ENCODE measurements around the gene NFAM1.
A peak's percentile ranks its signal among the peaks of the same experiment; 100 is the strongest.

The NFAM1 gene

GRCh38 chr22:42361523-42361922 is 70.7 kb downstream of the NFAM1 start:
- no peak for DNase-seq (ENCODE audit: low spot score)
- no peak for FAIRE-seq

GRCh38 chr22:42360348-42360747 is 71.9 kb downstream of the NFAM1 start:
- FAIRE-seq (no peak), DNase-seq (ENCODE audit: low spot score) (no peak)

GRCh38 chr22:42358643-42359558 is 73.3 kb downstream of the NFAM1 start:
- DNase-seq (ENCODE audit: low spot score), result no peak
- FAIRE-seq, result peak; percentile 23

GRCh38 chr22:42357634-42358296 is 74.4 kb downstream of the NFAM1 start:
- FAIRE-seq, result no peak
- DNase-seq (ENCODE audit: low spot score), result no peak

GRCh38 chr22:42357221-42357620 is 75.0 kb downstream of the NFAM1 start:
- DNase-seq (ENCODE audit: low spot score), result no peak

GRCh38 chr22:42356533-42356932 is 75.7 kb downstream of the NFAM1 start:
- no peak for FAIRE-seq
- DNase-seq (ENCODE audit: low spot score), result no peak

More at GRCh38 chr22:42357221-42357620, 75.0 kb downstream of the NFAM1 start:
- no peak for FAIRE-seq

GRCh38 chr22:42353883-42354727 is 78.1 kb downstream of the NFAM1 start:
- FAIRE-seq (no peak), DNase-seq (ENCODE audit: low spot score) (no peak)

GRCh38 chr22:42350373-42350772 is 81.8 kb downstream of the NFAM1 start:
- FAIRE-seq (no peak), DNase-seq (ENCODE audit: low spot score) (no peak)

GRCh38 chr22:42347281-42347824 is 84.8 kb downstream of the NFAM1 start:
- no peak for DNase-seq (ENCODE audit: low spot score)
- no peak for FAIRE-seq

GRCh38 chr22:42346722-42347121 is 85.5 kb downstream of the NFAM1 start:
- no peak for FAIRE-seq

GRCh38 chr22:42345458-42345857 is 86.7 kb downstream of the NFAM1 start:
- no peak for DNase-seq (ENCODE audit: low spot score)
- no peak for FAIRE-seq

More at GRCh38 chr22:42346722-42347121, 85.5 kb downstream of the NFAM1 start:
- no peak for DNase-seq (ENCODE audit: low spot score)

- FAIRE-seq (peak; percentile 17), DNase-seq (ENCODE audit: low spot score) (no peak)
These were observed 87.8 kb downstream of the NFAM1 start for GRCh38 chr22:42344361-42344905.

- DNase-seq (ENCODE audit: low spot score) (peak; percentile 94), FAIRE-seq (no peak)
These were observed 88.6 kb downstream of the NFAM1 start for GRCh38 chr22:42343531-42344081.

- FAIRE-seq (no peak), DNase-seq (ENCODE audit: low spot score) (no peak)
These were observed 89.1 kb downstream of the NFAM1 start for GRCh38 chr22:42343121-42343454.

- FAIRE-seq (no peak), DNase-seq (ENCODE audit: low spot score) (no peak)
These were observed 89.6 kb downstream of the NFAM1 start for GRCh38 chr22:42342426-42343120.

GRCh38 chr22:42341779-42342178 is 90.4 kb downstream of the NFAM1 start:
- no peak for FAIRE-seq
- no peak for DNase-seq (ENCODE audit: low spot score)

GRCh38 chr22:42340829-42341383 is 91.3 kb downstream of the NFAM1 start:
- no peak for DNase-seq (ENCODE audit: low spot score)

GRCh38 chr22:42340150-42340549 is 92.1 kb downstream of the NFAM1 start:
- DNase-seq (ENCODE audit: low spot score) (no peak), FAIRE-seq (no peak)

More at GRCh38 chr22:42340829-42341383, 91.3 kb downstream of the NFAM1 start:
- FAIRE-seq, result no peak

- DNase-seq (ENCODE audit: low spot score) (no peak), FAIRE-seq (no peak)
These were observed 93.7 kb downstream of the NFAM1 start for GRCh38 chr22:42338479-42338878.

- no peak for FAIRE-seq
These were observed 94.8 kb downstream of the NFAM1 start for GRCh38 chr22:42337356-42337755.

More at GRCh38 chr22:42337356-42337755, 94.8 kb downstream of the NFAM1 start:
- DNase-seq (ENCODE audit: low spot score), result no peak

All from urothelium cell line (cell line).